T-cell (primary cell): ENCODE measurements around the gene ARHGAP28. TPM values are rescaled to one million over a fixed set of nuclear protein-coding genes. Genes with fewer than 3 reads are reported as not detected.
"Not testable (repeated sequence)": the region's sequence is repeated elsewhere in the genome, so short reads cannot be mapped to it uniquely, and the experiment has no call there.

Experiments used
- ATAC-seq, 4 experiments: fragments of 200-7000 bp in 3 of 4; fragments of 150-1000 bp in 1 of 4; cut with Tn5 transposase; replicated peaks in 1 of 4; 1 replicate in 3 of 4; 2 replicates in 1 of 4; pipeline ENCODE4 v1.10.0; 2021; ENCODE audit warnings: moderate library complexity in 3 of 4, mild to moderate bottlenecking in 2 of 4, moderate number of reproducible peaks in 1 of 4
- CTCF ChIA-PET, 2 donors: fragments of 300-600 bp; sonication (Branson Sonifier 250); formaldehyde crosslinking; loops; one replicate each; lab custom pipeline; 2022; ENCODE audit warnings: antibody characterized with exemption in 2 of 2; lab: Charles Lee
- POLR2A ChIA-PET, 2 donors: fragments of 300-600 bp; sonication (Branson Sonifier 250); formaldehyde crosslinking; loops; one replicate each; lab custom pipeline; 2022; ENCODE audit warnings: antibody characterized with exemption in 2 of 2; lab: Charles Lee
- DNase-seq, 35 experiments: peaks; one replicate each; pipeline versions ENCODE4 v3.0.0 to v3.0.0-alpha.2; 2013 to 2023
- H3K27ac ChIP-seq: one replicate; pipeline ENCODE4 v1.5.1; 2013; ENCODE audit warnings: low read length
- H3K27me3 ChIP-seq, 2 experiments: replicated peaks in 1 of 2; 1 replicate in 1 of 2; 2 replicates in 1 of 2; pipeline versions ENCODE4 v1.6.1 to v1.7.0; 2013; ENCODE audit warnings: low read length in 1 of 2, mixed read lengths in 1 of 2; ENCODE audit not compliant: control insufficient read depth in 2 of 2, insufficient read depth in 2 of 2; ENCODE audit errors: extremely low read depth in 1 of 2
- H3K36me3 ChIP-seq, 2 donors: 1 replicate in 1 of 2; 2 replicates in 1 of 2; pipeline versions ENCODE4 v1.6.1 to v1.7.0; 2013; ENCODE audit warnings: low read length in 1 of 2; ENCODE audit not compliant: control insufficient read depth in 2 of 2, insufficient read depth in 1 of 2; ENCODE audit errors: extremely low read depth in 1 of 2
- H3K4me1 ChIP-seq, 2 experiments: 1 replicate in 1 of 2; 2 replicates in 1 of 2; pipeline versions ENCODE4 v1.6.1 to v1.7.0; 2013; ENCODE audit warnings: low read length in 2 of 2, mixed read lengths in 1 of 2; ENCODE audit not compliant: insufficient read depth in 2 of 2, control insufficient read depth in 1 of 2; ENCODE audit errors: extremely low read depth in 1 of 2
- H3K4me3 ChIP-seq, 2 donors: 1 replicate in 1 of 2; 2 replicates in 1 of 2; pipeline versions ENCODE4 v1.5.1 to v1.7.0; 2013; ENCODE audit warnings: mild to moderate bottlenecking in 2 of 2, low read length in 1 of 2, moderate library complexity in 1 of 2; ENCODE audit not compliant: control insufficient read depth in 1 of 2; ENCODE audit errors: extremely low read depth in 1 of 2
- H3K9me3 ChIP-seq: 2 replicates; pipeline ENCODE4 v1.7.0; 2013
- H3K27ac Mint-ChIP-seq, 2 donors: one replicate each; pipeline ENCODE4 v1.8.0; 2020 to 2021; ENCODE audit warnings: mild to moderate bottlenecking in 2 of 2, mixed read lengths in 2 of 2
- H3K27me3 Mint-ChIP-seq, 2 donors: one replicate each; pipeline ENCODE4 v1.8.0; 2021 to 2022; ENCODE audit warnings: mixed read lengths in 2 of 2
- H3K36me3 Mint-ChIP-seq: one replicate; pipeline ENCODE4 v1.8.0; 2021; ENCODE audit warnings: mixed read lengths
- H3K4me1 Mint-ChIP-seq, 3 donors: one replicate each; pipeline ENCODE4 v1.8.0; 2020 to 2022; ENCODE audit warnings: mixed read lengths in 3 of 3, mild to moderate bottlenecking in 1 of 3
- H3K4me3 Mint-ChIP-seq, 3 donors: one replicate each; pipeline ENCODE4 v1.8.0; 2020 to 2022; ENCODE audit warnings: mild to moderate bottlenecking in 3 of 3, mixed read lengths in 3 of 3, moderate library complexity in 3 of 3
- H3K9me3 Mint-ChIP-seq, 3 donors: one replicate each; pipeline ENCODE4 v1.8.0; 2020 to 2022; ENCODE audit warnings: mixed read lengths in 3 of 3
- WGBS: methylation state at CpG from one replicate; pipeline ENCODE4 v1.1.5; 2013; ENCODE audit warnings: missing lambda C conversion rate; ENCODE audit not compliant: insufficient coverage; 5-methylcytosine and 5-hydroxymethylcytosine counted together
- total RNA-seq, 35 experiments: library from RNA in 6 of 35; stranded (reverse) in 6 of 35; fragments of 120-200 nt in 1 of 35; gene quantifications; one replicate each; pipeline versions ENCODE4 v1.2.1 to v1.2.4 and lab custom pipeline; 2013 to 2026

The ARHGAP28 gene
- total RNA-seq, 5 donors from 2014 or later (not counting 1 experiment from before 2014, with no cell fraction given): 0.29 TPM; not detected in 4

DNA sequence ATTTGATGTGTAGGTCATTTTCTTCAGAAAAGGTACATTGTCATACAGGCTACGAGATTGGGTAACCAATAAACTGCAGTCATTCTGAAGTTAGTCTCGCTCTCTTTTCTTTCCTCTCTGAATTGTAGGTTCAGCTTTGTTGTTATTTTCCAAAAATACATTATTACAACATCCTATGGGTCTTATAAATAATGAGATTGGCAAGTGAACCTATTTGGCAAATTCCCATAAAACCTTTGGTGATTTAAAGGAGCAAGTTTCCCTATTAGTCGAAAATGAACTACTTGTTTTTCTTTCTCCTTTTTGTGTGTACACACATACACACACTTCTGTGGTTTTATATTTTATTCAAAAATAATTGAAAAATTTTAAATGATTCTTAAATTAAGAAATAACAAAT, 67.0 kb downstream of the ARHGAP28 start:
- Mint-ChIP-seq H3K9me3 (peaks cover 2 to 13% (median 11%) of the 10 kb centered on the region in 3 donors), H3K27me3 (no peaks in the 10 kb centered on the region), H3K4me1 (no peaks in the 10 kb centered on the region), H3K27ac (no peak overlapping the region), H3K36me3 (no peaks in the 10 kb centered on the region), H3K4me3 (no peak overlapping the region)
- Histone ChIP-seq H3K9me3 (no peaks in the 10 kb centered on the region), H3K4me3 (no peak overlapping the region), H3K27me3 (no peaks in the 10 kb centered on the region), H3K27ac (no peak overlapping the region), H3K4me1 (no peaks in the 10 kb centered on the region), H3K36me3 (no peaks in the 10 kb centered on the region)
- no peak for DNase-seq
- CTCF ChIA-PET: no interaction called here
- POLR2A ChIA-PET: no interaction called here
- WGBS: no CpG with 5 or more reads among the region's 3 CpGs
- no peak for ATAC-seq

GRCh38 chr18:6797171-6797570, 67.7 kb downstream of the ARHGAP28 start:
- no CpG with 5 or more reads among the region's 5 CpGs for WGBS
- no peaks in the 10 kb centered on the region for H3K4me1 Mint-ChIP-seq
- no peak overlapping the region for H3K27ac Mint-ChIP-seq
- Histone ChIP-seq H3K4me3 (no peak overlapping the region), H3K27me3 (no peaks in the 10 kb centered on the region), H3K4me1 (no peaks in the 10 kb centered on the region), H3K9me3 (no peaks in the 10 kb centered on the region), H3K36me3 (no peaks in the 10 kb centered on the region), H3K27ac (no peak overlapping the region)
- CTCF ChIA-PET: no interaction called here
- no peaks in the 10 kb centered on the region for H3K27me3 Mint-ChIP-seq
- POLR2A ChIA-PET: no interaction called here
- no peak overlapping the region for H3K4me3 Mint-ChIP-seq
- no peaks in the 10 kb centered on the region for H3K36me3 Mint-ChIP-seq
- no peak for ATAC-seq
- peaks cover 7 to 15% (median 13%) of the 10 kb centered on the region in 3 donors for H3K9me3 Mint-ChIP-seq
- no peak for DNase-seq

DNA sequence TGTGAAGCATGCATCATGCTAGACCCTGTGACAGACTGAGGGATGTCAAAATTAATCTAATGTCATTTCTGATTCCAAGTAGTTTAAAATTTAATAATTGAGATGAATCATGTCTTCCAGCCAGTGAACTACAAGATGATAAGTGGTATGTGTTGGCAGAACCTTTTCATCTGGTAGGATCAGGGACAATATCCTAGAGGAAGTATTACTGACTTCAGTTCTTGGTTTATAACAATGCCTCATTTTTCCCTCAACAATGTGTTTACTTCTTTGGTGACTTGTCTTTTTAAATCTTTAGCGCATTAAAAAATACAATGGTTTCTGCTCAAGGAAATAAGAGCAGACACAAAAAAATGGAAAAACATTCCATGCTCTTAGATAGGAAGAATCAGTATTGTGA, 69.4 kb downstream of the ARHGAP28 start:
- Histone ChIP-seq H3K27ac (no peak overlapping the region), H3K4me3 (no peak overlapping the region), H3K9me3 (no peaks in the 10 kb centered on the region), H3K4me1 (no peaks in the 10 kb centered on the region), H3K36me3 (no peaks in the 10 kb centered on the region), H3K27me3 (no peaks in the 10 kb centered on the region)
- H3K9me3 Mint-ChIP-seq: peaks cover 10 to 15% (median 13%) of the 10 kb centered on the region in 3 donors
- no peak for ATAC-seq
- H3K4me3 Mint-ChIP-seq: no peak overlapping the region
- ChIA-PET CTCF (no interaction called here), POLR2A (no interaction called here)
- no peaks in the 10 kb centered on the region for H3K4me1 Mint-ChIP-seq
- H3K27me3 Mint-ChIP-seq: no peaks in the 10 kb centered on the region
- no peaks in the 10 kb centered on the region for H3K36me3 Mint-ChIP-seq
- no peak overlapping the region for H3K27ac Mint-ChIP-seq
- no peak for DNase-seq
- WGBS: no CpG with 5 or more reads among the region's 1 CpG

- no CpG with 5 or more reads among the region's 1 CpG for WGBS
- POLR2A ChIA-PET, H3K36me3 Mint-ChIP-seq: not testable (repeated sequence)
These were observed 70.8 kb downstream of the ARHGAP28 start for GRCh38 chr18:6800309-6800708.

DNA sequence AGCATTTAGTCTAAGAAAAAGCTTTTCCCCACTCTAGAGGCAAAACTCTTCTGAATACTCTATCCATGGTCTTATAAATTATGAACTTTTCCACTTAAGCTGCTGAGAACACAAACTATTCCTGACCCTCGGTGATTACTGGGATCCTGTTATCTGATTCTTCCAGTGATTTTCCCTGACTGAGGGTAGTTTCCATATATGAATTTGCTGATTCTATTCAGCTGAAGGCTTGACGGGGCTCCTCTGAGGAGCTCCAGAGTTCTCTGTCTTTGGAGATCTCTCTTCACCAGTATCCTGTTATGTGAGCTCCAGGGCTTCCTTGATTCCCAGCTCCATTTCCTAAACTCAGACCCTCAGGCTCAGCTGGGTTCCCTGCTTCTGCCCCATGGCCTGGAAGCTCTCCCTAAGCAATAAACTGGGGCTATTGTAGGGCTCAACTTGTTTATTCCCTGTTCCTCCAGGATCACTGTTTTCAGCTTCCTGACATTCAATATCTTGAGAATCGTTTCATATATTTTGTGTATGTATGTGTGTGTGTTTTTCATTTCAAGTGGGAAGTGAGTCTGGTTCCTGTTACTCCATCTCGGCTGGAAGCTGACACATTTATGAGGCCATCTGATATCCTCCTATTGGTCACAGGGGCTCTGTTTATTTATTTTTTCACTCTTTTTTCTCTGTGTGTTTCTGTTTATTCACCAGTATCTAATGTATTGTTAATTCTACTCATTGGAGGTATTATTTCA, 78.2 kb downstream of the ARHGAP28 start:
- Histone ChIP-seq H3K4me3 (no peak overlapping the region), H3K36me3 (no peaks in the 10 kb centered on the region), H3K4me1 (no peaks in the 10 kb centered on the region), H3K27me3 (no peaks in the 10 kb centered on the region), H3K9me3 (no peaks in the 10 kb centered on the region), H3K27ac (no peak overlapping the region)
- Mint-ChIP-seq H3K36me3 (no peaks in the 10 kb centered on the region), H3K27ac (no peak overlapping the region), H3K4me3 (no peak overlapping the region), H3K4me1 (no peaks in the 10 kb centered on the region), H3K9me3 (peaks cover 8 to 17% (median 9%) of the 10 kb centered on the region in 3 donors), H3K27me3 (no peaks in the 10 kb centered on the region)
- ATAC-seq: no peak
- no peak for DNase-seq
- WGBS: 40% methylated on average over 1 of the region's 4 CpGs
- CTCF ChIA-PET: no interaction called here
- POLR2A ChIA-PET: no interaction called here

More at GRCh38 chr18:6800309-6800708, 70.8 kb downstream of the ARHGAP28 start:
- CTCF ChIA-PET, H3K36me3 ChIP-seq, H3K4me1 Mint-ChIP-seq, H3K27me3 ChIP-seq, H3K27me3 Mint-ChIP-seq, H3K27ac ChIP-seq, H3K9me3 ChIP-seq, H3K27ac Mint-ChIP-seq, ATAC-seq, H3K4me1 ChIP-seq, H3K4me3 ChIP-seq, DNase-seq, H3K4me3 Mint-ChIP-seq: not testable (repeated sequence)
- H3K9me3 Mint-ChIP-seq: peaks cover 12 to 15% (median 13%) of the 10 kb centered on the region in 3 donors

GRCh38 chr18:6810191-6810590, 80.7 kb downstream of the ARHGAP28 start:
- ChIA-PET POLR2A (no interaction called here), CTCF (no interaction called here)
- H3K36me3 ChIP-seq: no peaks in the 10 kb centered on the region
- Mint-ChIP-seq H3K4me1 (no peaks in the 10 kb centered on the region), H3K4me3 (no peak overlapping the region), H3K36me3 (no peaks in the 10 kb centered on the region), H3K27me3 (no peaks in the 10 kb centered on the region), H3K9me3 (peaks cover 8 to 16% (median 9%) of the 10 kb centered on the region in 3 donors), H3K27ac (no peak overlapping the region)
- H3K4me1 ChIP-seq: no peaks in the 10 kb centered on the region
- H3K4me3 ChIP-seq: no peak overlapping the region
- ATAC-seq: no peak
- H3K9me3 ChIP-seq: no peaks in the 10 kb centered on the region
- H3K27ac ChIP-seq: no peak overlapping the region
- H3K27me3 ChIP-seq: no peaks in the 10 kb centered on the region
- DNase-seq: no peak
